ENCODE results near the gene VGLL3.

VGLL3 gene

GRCh38 chr3:86996261-86996955 is 5.5 kb upstream of the VGLL3 start:
- no peaks in the 10 kb centered on the region for H3K9me3 Mint-ChIP-seq
- no peaks in the 10 kb centered on the region for H3K36me3 Mint-ChIP-seq (ENCODE audit: low read depth)
- no peak overlapping the region for H3K27ac Mint-ChIP-seq

GRCh38 chr3:86995537-86995936 is 4.6 kb upstream of the VGLL3 start:
- Mint-ChIP-seq H3K27ac (no peak overlapping the region), H3K4me1 (ENCODE audit: low read depth) (no peaks in the 10 kb centered on the region), H3K9me3 (no peaks in the 10 kb centered on the region), H3K27me3 (ENCODE audit: low read depth) (peaks cover 22% of the 10 kb centered on the region), H3K4me3 (no peak overlapping the region), H3K36me3 (ENCODE audit: low read depth) (no peaks in the 10 kb centered on the region)

More at GRCh38 chr3:86996261-86996955, 5.5 kb upstream of the VGLL3 start:
- Mint-ChIP-seq H3K4me1 (ENCODE audit: low read depth) (no peaks in the 10 kb centered on the region), H3K27me3 (ENCODE audit: low read depth) (peaks cover 19% of the 10 kb centered on the region), H3K4me3 (no peak overlapping the region)

GRCh38 chr3:86993704-86994103 is 2.8 kb upstream of the VGLL3 start:
- Mint-ChIP-seq H3K36me3 (ENCODE audit: low read depth) (no peaks in the 10 kb centered on the region), H3K4me1 (ENCODE audit: low read depth) (no peaks in the 10 kb centered on the region), H3K27ac (no peak overlapping the region), H3K27me3 (ENCODE audit: low read depth) (peaks cover 37% of the 10 kb centered on the region), H3K9me3 (no peaks in the 10 kb centered on the region), H3K4me3 (no peak overlapping the region)

GRCh38 chr3:86991840-86992435 is 989 bp upstream of the VGLL3 start:
- Mint-ChIP-seq H3K4me3 (no peak overlapping the region), H3K9me3 (no peaks in the 10 kb centered on the region), H3K27ac (no peak overlapping the region), H3K27me3 (ENCODE audit: low read depth) (peaks cover 44% of the 10 kb centered on the region), H3K4me1 (ENCODE audit: low read depth) (no peaks in the 10 kb centered on the region), H3K36me3 (ENCODE audit: low read depth) (no peaks in the 10 kb centered on the region)

GRCh38 chr3:86991482-86991815 is 500 bp upstream of the VGLL3 start:
- peaks cover 44% of the 10 kb centered on the region for H3K27me3 Mint-ChIP-seq (ENCODE audit: low read depth)
- H3K4me3 Mint-ChIP-seq: no peak overlapping the region
- H3K9me3 Mint-ChIP-seq: no peaks in the 10 kb centered on the region
- H3K4me1 Mint-ChIP-seq (ENCODE audit: low read depth): no peaks in the 10 kb centered on the region
- H3K36me3 Mint-ChIP-seq (ENCODE audit: low read depth): no peaks in the 10 kb centered on the region
- no peak overlapping the region for H3K27ac Mint-ChIP-seq

GRCh38 chr3:86990012-86990733 is 776 bp downstream of the VGLL3 start:
- Mint-ChIP-seq H3K27me3 (ENCODE audit: low read depth) (peaks cover 44% of the 10 kb centered on the region), H3K27ac (no peak overlapping the region), H3K4me1 (ENCODE audit: low read depth) (no peaks in the 10 kb centered on the region), H3K4me3 (no peak overlapping the region), H3K36me3 (ENCODE audit: low read depth) (no peaks in the 10 kb centered on the region), H3K9me3 (no peaks in the 10 kb centered on the region)

- H3K27ac Mint-ChIP-seq: no peak overlapping the region
- no peaks in the 10 kb centered on the region for H3K9me3 Mint-ChIP-seq
- H3K36me3 Mint-ChIP-seq (ENCODE audit: low read depth): no peaks in the 10 kb centered on the region
- no peak overlapping the region for H3K4me3 Mint-ChIP-seq
- H3K27me3 Mint-ChIP-seq (ENCODE audit: low read depth): peaks cover 44% of the 10 kb centered on the region
- H3K4me1 Mint-ChIP-seq (ENCODE audit: low read depth): no peaks in the 10 kb centered on the region
Observed at GRCh38 chr3:86989611-86990010, 1.3 kb downstream of the VGLL3 start.

GRCh38 chr3:86989006-86989405 is 1.9 kb downstream of the VGLL3 start:
- H3K4me1 Mint-ChIP-seq (ENCODE audit: low read depth): no peaks in the 10 kb centered on the region

GRCh38 chr3:86988235-86988634 is 2.7 kb downstream of the VGLL3 start:
- no peaks in the 10 kb centered on the region for H3K36me3 Mint-ChIP-seq (ENCODE audit: low read depth)

More at GRCh38 chr3:86989006-86989405, 1.9 kb downstream of the VGLL3 start:
- no peaks in the 10 kb centered on the region for H3K9me3 Mint-ChIP-seq
- no peak overlapping the region for H3K4me3 Mint-ChIP-seq
- no peak overlapping the region for H3K27ac Mint-ChIP-seq
- H3K36me3 Mint-ChIP-seq (ENCODE audit: low read depth): no peaks in the 10 kb centered on the region
- peaks cover 41% of the 10 kb centered on the region for H3K27me3 Mint-ChIP-seq (ENCODE audit: low read depth)

GRCh38 chr3:86987421-86987715 is 3.6 kb downstream of the VGLL3 start:
- H3K9me3 Mint-ChIP-seq: no peaks in the 10 kb centered on the region
- no peak overlapping the region for H3K4me3 Mint-ChIP-seq
- H3K27ac Mint-ChIP-seq: no peak overlapping the region
- no peaks in the 10 kb centered on the region for H3K4me1 Mint-ChIP-seq (ENCODE audit: low read depth)
- H3K36me3 Mint-ChIP-seq (ENCODE audit: low read depth): no peaks in the 10 kb centered on the region
- peaks cover 34% of the 10 kb centered on the region for H3K27me3 Mint-ChIP-seq (ENCODE audit: low read depth)

More at GRCh38 chr3:86988235-86988634, 2.7 kb downstream of the VGLL3 start:
- H3K27ac Mint-ChIP-seq: no peak overlapping the region
- no peaks in the 10 kb centered on the region for H3K4me1 Mint-ChIP-seq (ENCODE audit: low read depth)
- peaks cover 35% of the 10 kb centered on the region for H3K27me3 Mint-ChIP-seq (ENCODE audit: low read depth)
- H3K9me3 Mint-ChIP-seq: no peaks in the 10 kb centered on the region
- no peak overlapping the region for H3K4me3 Mint-ChIP-seq

- no peak overlapping the region for H3K4me3 Mint-ChIP-seq
- no peaks in the 10 kb centered on the region for H3K4me1 Mint-ChIP-seq (ENCODE audit: low read depth)
- no peak overlapping the region for H3K27ac Mint-ChIP-seq
- H3K36me3 Mint-ChIP-seq (ENCODE audit: low read depth): no peaks in the 10 kb centered on the region
- H3K27me3 Mint-ChIP-seq (ENCODE audit: low read depth): peaks cover 29% of the 10 kb centered on the region
- no peaks in the 10 kb centered on the region for H3K9me3 Mint-ChIP-seq
Observed at GRCh38 chr3:86986671-86987420, 4.1 kb downstream of the VGLL3 start.

- H3K4me3 Mint-ChIP-seq: no peak overlapping the region
- peaks cover 21% of the 10 kb centered on the region for H3K27me3 Mint-ChIP-seq (ENCODE audit: low read depth)
- no peaks in the 10 kb centered on the region for H3K9me3 Mint-ChIP-seq
- no peaks in the 10 kb centered on the region for H3K4me1 Mint-ChIP-seq (ENCODE audit: low read depth)
- H3K27ac Mint-ChIP-seq: no peak overlapping the region
- no peaks in the 10 kb centered on the region for H3K36me3 Mint-ChIP-seq (ENCODE audit: low read depth)
Observed at GRCh38 chr3:86985181-86985826, 5.6 kb downstream of the VGLL3 start.

- Mint-ChIP-seq H3K4me1 (ENCODE audit: low read depth) (no peaks in the 10 kb centered on the region), H3K36me3 (ENCODE audit: low read depth) (no peaks in the 10 kb centered on the region), H3K4me3 (no peak overlapping the region), H3K9me3 (no peaks in the 10 kb centered on the region), H3K27me3 (ENCODE audit: low read depth) (peaks cover 13% of the 10 kb centered on the region), H3K27ac (no peak overlapping the region)
Observed at GRCh38 chr3:86984271-86984670, 6.7 kb downstream of the VGLL3 start.

- Mint-ChIP-seq H3K4me1 (ENCODE audit: low read depth) (no peaks in the 10 kb centered on the region), H3K27me3 (ENCODE audit: low read depth) (peaks cover 2% of the 10 kb centered on the region), H3K36me3 (ENCODE audit: low read depth) (no peaks in the 10 kb centered on the region), H3K4me3 (no peak overlapping the region), H3K27ac (no peak overlapping the region), H3K9me3 (no peaks in the 10 kb centered on the region)
Observed at GRCh38 chr3:86982883-86983282, 8.1 kb downstream of the VGLL3 start.

Data from T-helper 1 cell treated with Interleukin-12 subunit alpha and Interleukin-12 subunit beta and Interleukin-4 antibody, amounts not matched to agents 30 μg/mL and 1 μg/mL, for 36 hours (primary cell).